ENCODE measurements around the gene KY. TPM values are rescaled to one million over a fixed set of nuclear protein-coding genes. Genes with fewer than 3 reads are reported as not detected.

Gene KY
- total and polyA plus RNA-seq, 9 of the 15 experiments (the other 6 are each of a cell fraction or from before 2014, with no cell fraction given) = not detected

- Histone ChIP-seq H3K4me1 (replicated peaks in 1 of 2; ENCODE audit: control insufficient read depth in 2 of 2, insufficient read depth in 2 of 2, low read length in 2 of 2) (no peaks in the 10 kb centered on the region), H3K79me2 (ENCODE audit: control insufficient read depth, insufficient read depth, low read length) (no peaks in the 10 kb centered on the region), H3K4me2 (ENCODE audit: insufficient read depth, low read length) (no peak overlapping the region), H2AFZ (ENCODE audit: low read depth, low read length) (no peak overlapping the region), H3K27me3 (ENCODE audit: control insufficient read depth in 2 of 2, insufficient read depth in 2 of 2, low read length in 2 of 2) (no peaks in the 10 kb centered on the region), H3K9ac (ENCODE audit: insufficient read depth in 1 of 2, low read depth in 2 of 2, low read length in 2 of 2) (no peak overlapping the region), H4K20me1 (replicated peaks; ENCODE audit: control insufficient read depth, insufficient read depth, low read length) (no peaks in the 10 kb centered on the region), H3K9me1 (ENCODE audit: control insufficient read depth, insufficient read depth, low read length) (no peaks in the 10 kb centered on the region), H3K36me3 (ENCODE audit: control insufficient read depth, insufficient read depth, low read length) (no peaks in the 10 kb centered on the region), H3K9me3 (replicated peaks; ENCODE audit: control insufficient read depth, insufficient read depth, low read depth, low read length) (no peaks in the 10 kb centered on the region), H3K4me3 (no peak overlapping the region), H3K27ac (ENCODE audit: extremely low read depth, low read depth, low read length) (no peak overlapping the region)
- WGBS (ENCODE audit: insufficient coverage, low coverage, missing lambda C conversion rate) = 0% methylated on average over 7 of the region's 7 CpGs
- intact Hi-C loops (cut with micrococcal nuclease) (no loop called here), in situ Hi-C loops (cut with MboI) (no loop called here)
- TF ChIP-seq ZNF263 (CRISPR knock-in tag; IDR thresholded peaks at IDR 0.05; ENCODE audit: borderline replicate concordance) (no peak), HNRNPLL (IDR thresholded peaks at IDR 0.05; ENCODE audit: low read depth, low read length, poor library complexity, severe bottlenecking) (no peak), SRF (CRISPR knock-in tag; IDR thresholded peaks at IDR 0.05) (no peak), POLR2A (conservative IDR thresholded peaks at IDR 0.05) (no peak), ELK3 (CRISPR knock-in tag; IDR thresholded peaks at IDR 0.05) (no peak), ZFP91 (CRISPR knock-in tag; IDR thresholded peaks at IDR 0.05) (no peak), ETV6 (IDR thresholded peaks at IDR 0.05; ENCODE audit: borderline replicate concordance in 1 of 2, low read depth in 2 of 2, low read length in 1 of 2) (no peak), ETV6 (CRISPR knock-in tag; IDR thresholded peaks at IDR 0.05; ENCODE audit: borderline replicate concordance) (no peak), ZNF449 (CRISPR knock-in tag; IDR thresholded peaks at IDR 0.05) (no peak), MNT (conservative IDR thresholded peaks at IDR 0.05) (no peak), SMARCC2 (IDR thresholded peaks at IDR 0.05; ENCODE audit: low read depth) (no peak), ZKSCAN1 (IDR thresholded peaks at IDR 0.05; ENCODE audit: low read depth, low read length) (no peak)
- DNase-seq (ENCODE audit: extremely low read depth in 1 of 4, low spot score in 3 of 4) (no peak), ATAC-seq (no peak), FAIRE-seq (no peak)
- POLR2A ChIA-PET = no interaction called here
- CTCF ChIA-PET (ENCODE audit: low intra/inter-chr PET ratio) = no interaction called here
- no TSS peak for BruUV-seq (replicated peaks)
Measured at GRCh38 chr3:134693804-134694203, 43.0 kb upstream of the KY start.

Measured in K562 (cell line).